ENCODE data around the gene TOMM40L. TPM values are rescaled to one million over a fixed set of nuclear protein-coding genes. Genes with fewer than 3 reads are reported as not detected.

TOMM40L gene
- total RNA-seq, 4 donors from 2014 or later, result 7.0 to 12.4 (median 8.3) TPM

DNA sequence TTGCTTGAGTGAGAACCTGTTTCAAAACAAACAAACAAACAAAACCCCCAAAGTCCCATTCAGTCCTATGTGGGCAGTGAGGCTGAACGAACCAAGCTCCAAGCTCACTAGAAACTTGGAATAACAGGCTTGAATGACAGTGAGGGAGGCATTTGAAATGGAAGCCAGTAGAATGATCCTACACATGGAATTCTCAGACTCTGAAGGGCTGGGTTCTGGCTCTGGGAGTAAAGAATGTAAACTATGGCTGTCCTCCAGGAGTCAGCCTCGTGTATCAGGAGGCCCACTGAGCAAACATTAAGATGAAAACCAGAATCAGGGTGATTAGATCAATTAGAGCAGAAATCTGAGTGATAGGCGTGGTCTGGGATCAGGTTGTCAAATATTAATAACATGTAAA lies 47.5 kb downstream of the TOMM40L start:
- Histone ChIP-seq H3K4me3 (replicated peaks in 1 of 3) (no peak overlapping the region), H3K9me3 (no peaks in the 10 kb centered on the region), H3K36me3 (no peaks in the 10 kb centered on the region), H3K4me1 (no peaks in the 10 kb centered on the region), H3K27ac (no peak overlapping the region), H3K27me3 (no peaks in the 10 kb centered on the region)
- intact Hi-C loops (cut with DNase I), result no loop called here
- TF ChIP-seq, protein P1, sequence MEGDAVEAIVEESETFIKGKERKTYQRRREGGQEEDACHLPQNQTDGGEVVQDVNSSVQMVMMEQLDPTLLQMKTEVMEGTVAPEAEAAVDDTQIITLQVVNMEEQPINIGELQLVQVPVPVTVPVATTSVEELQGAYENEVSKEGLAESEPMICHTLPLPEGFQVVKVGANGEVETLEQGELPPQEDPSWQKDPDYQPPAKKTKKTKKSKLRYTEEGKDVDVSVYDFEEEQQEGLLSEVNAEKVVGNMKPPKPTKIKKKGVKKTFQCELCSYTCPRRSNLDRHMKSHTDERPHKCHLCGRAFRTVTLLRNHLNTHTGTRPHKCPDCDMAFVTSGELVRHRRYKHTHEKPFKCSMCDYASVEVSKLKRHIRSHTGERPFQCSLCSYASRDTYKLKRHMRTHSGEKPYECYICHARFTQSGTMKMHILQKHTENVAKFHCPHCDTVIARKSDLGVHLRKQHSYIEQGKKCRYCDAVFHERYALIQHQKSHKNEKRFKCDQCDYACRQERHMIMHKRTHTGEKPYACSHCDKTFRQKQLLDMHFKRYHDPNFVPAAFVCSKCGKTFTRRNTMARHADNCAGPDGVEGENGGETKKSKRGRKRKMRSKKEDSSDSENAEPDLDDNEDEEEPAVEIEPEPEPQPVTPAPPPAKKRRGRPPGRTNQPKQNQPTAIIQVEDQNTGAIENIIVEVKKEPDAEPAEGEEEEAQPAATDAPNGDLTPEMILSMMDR (IDR thresholded peaks at IDR 0.05), result no peak
- no peak for TF ChIP-seq POLR2A (IDR thresholded peaks at IDR 0.05)
- no peak for DNase-seq
- 39% methylated on average over 3 of the region's 3 CpGs for WGBS, 2 donors

DNA sequence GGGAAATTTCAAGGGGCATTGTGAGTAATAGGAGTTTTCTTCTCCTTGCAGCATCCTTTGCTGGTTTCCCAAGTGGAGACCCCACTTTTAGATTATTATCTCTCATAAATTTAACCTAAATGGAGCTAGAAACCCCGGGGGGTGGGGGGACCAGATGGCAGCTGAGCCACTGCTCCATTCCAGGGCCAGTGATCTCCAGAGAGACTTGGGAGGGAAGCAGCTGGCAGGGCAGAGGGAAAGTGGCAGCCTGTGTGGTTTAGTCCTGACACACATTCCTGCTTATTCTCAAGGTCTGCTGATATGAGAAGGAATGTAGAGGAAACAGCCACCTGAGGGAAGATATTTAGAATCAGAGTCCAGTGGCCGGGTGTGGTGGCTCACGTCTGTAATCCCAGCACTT lies 49.0 kb downstream of the TOMM40L start:
- no peak overlapping the region for H3K4me3 ChIP-seq (replicated peaks in 1 of 3)
- DNase-seq, result no peak
- H3K36me3 ChIP-seq, result no peaks in the 10 kb centered on the region
- no peaks in the 10 kb centered on the region for H3K9me3 ChIP-seq
- no peaks in the 10 kb centered on the region for H3K4me1 ChIP-seq
- no peak overlapping the region for H3K27ac ChIP-seq
- no peaks in the 10 kb centered on the region for H3K27me3 ChIP-seq
- WGBS, 2 donors, result 66 to 82% methylated on average over 3 of the region's 3 CpGs
- intact Hi-C loops (cut with DNase I), result no loop called here
- TF ChIP-seq POLR2A (IDR thresholded peaks at IDR 0.05), result no peak
- TF ChIP-seq, protein P1 (IDR thresholded peaks at IDR 0.05), result no peak

Small RNA genes lying within 50 kb of the gene (microRNA-seq; reads per million reads assigned to microRNA genes)
- gene MIR5187, result not detected

Other genes starting within 250 kb of the TOMM40L start
- 100 to 1,000 TPM in 2 of 4 donors, 10 to 100 TPM in 2; 80.8 to 122 (median 98.3) TPM for gene F11R, start 204.9 kb upstream of the TOMM40L start, total RNA-seq
- 100 to 1,000 TPM; 256 to 466 (median 320) TPM for gene TSTD1, start 187.1 kb upstream of the TOMM40L start, total RNA-seq
- gene USF1, start 180.1 kb upstream of the TOMM40L start, total RNA-seq, result 10 to 100 TPM; 56.0 to 71.0 (median 70.3) TPM
- 1 to 10 TPM; 1.4 to 3.5 (median 2.9) TPM for gene ARHGAP30, start 156.2 kb upstream of the TOMM40L start, total RNA-seq
- under 1 TPM in 1 of 4 donors, not detected in 3; 0.27 TPM for gene NECTIN4, start 136.5 kb upstream of the TOMM40L start, total RNA-seq
- 10 to 100 TPM in 3 of 4 donors, 1 to 10 TPM in 1; 6.9 to 31.8 (median 19.2) TPM for gene KLHDC9, start 127.7 kb upstream of the TOMM40L start, total RNA-seq
- gene PFDN2, start 108.0 kb upstream of the TOMM40L start, total RNA-seq, result 10 to 100 TPM; 23.8 to 58.2 (median 30.3) TPM
- 10 to 100 TPM; 36.4 to 50.4 (median 47.9) TPM for gene NIT1, start 108.0 kb upstream of the TOMM40L start, total RNA-seq
- gene DEDD, start 93.4 kb upstream of the TOMM40L start, total RNA-seq, result 10 to 100 TPM; 27.5 to 34.6 (median 31.1) TPM
- gene UFC1, start 72.1 kb upstream of the TOMM40L start, total RNA-seq, result 10 to 100 TPM; 37.6 to 90.4 (median 62.1) TPM
- 10 to 100 TPM; 21.2 to 27.6 (median 23.0) TPM for gene USP21, start 66.6 kb upstream of the TOMM40L start, total RNA-seq
- 10 to 100 TPM; 12.6 to 30.0 (median 21.8) TPM for gene PPOX, start 59.6 kb upstream of the TOMM40L start, total RNA-seq
- gene B4GALT3, start 48.6 kb upstream of the TOMM40L start, total RNA-seq, result 10 to 100 TPM; 24.1 to 34.0 (median 29.2) TPM
- gene ADAMTS4, start 27.0 kb upstream of the TOMM40L start, total RNA-seq, result 10 to 100 TPM in 1 of 4 donors, 1 to 10 TPM in 3; 4.6 to 24.4 (median 9.4) TPM
- gene NDUFS2, start 23.7 kb upstream of the TOMM40L start, total RNA-seq, result 100 to 1,000 TPM in 2 of 4 donors, 10 to 100 TPM in 2; 75.4 to 122 (median 99.9) TPM
- gene FCER1G, start 10.8 kb upstream of the TOMM40L start, total RNA-seq, result 10 to 100 TPM; 16.3 to 70.9 (median 22.3) TPM
- gene APOA2, start 2.4 kb upstream of the TOMM40L start, total RNA-seq, result not detected
- not detected for gene NR1I3, start 12.1 kb downstream of the TOMM40L start, total RNA-seq
- gene PCP4L1, start 32.7 kb downstream of the TOMM40L start, total RNA-seq, result under 1 TPM; 0.39 to 0.83 (median 0.61) TPM
- gene MPZ, start 83.9 kb downstream of the TOMM40L start, total RNA-seq, result 1 to 10 TPM in 2 of 4 donors, under 1 TPM in 2; 0.67 to 1.9 (median 0.93) TPM
- gene SDHC, start 88.3 kb downstream of the TOMM40L start, total RNA-seq, result 100 to 1,000 TPM in 3 of 4 donors, 10 to 100 TPM in 1; 49.1 to 174 (median 111) TPM
- gene CFAP126, start 141.8 kb downstream of the TOMM40L start, total RNA-seq, result not detected

All from thyroid gland (tissue), 4 donors.